GM12873 (cell line): ENCODE data around the gene CAMKK2.

Source experiments
- CTCF ChIP-seq: IDR thresholded peaks from 2 replicates; pipeline ENCODE4 v1.5.1; 2012; ENCODE audit warnings: low read depth, mild to moderate bottlenecking, moderate library complexity, low read length, control low read depth; ENCODE audit not compliant: insufficient read depth; ENCODE audit errors: missing control alignments

The CAMKK2 gene

GRCh38 chr12:121330692-121331091 lies 34.2 kb upstream of the CAMKK2 start:
- TF ChIP-seq CTCF: no peak

GRCh38 chr12:121330195-121330594 lies 33.7 kb upstream of the CAMKK2 start:
- no peak for TF ChIP-seq CTCF

- no peak for TF ChIP-seq CTCF
Observed at GRCh38 chr12:121328620-121329019, 32.1 kb upstream of the CAMKK2 start.

GRCh38 chr12:121326996-121327674 lies 30.6 kb upstream of the CAMKK2 start:
- TF ChIP-seq CTCF: no peak

- TF ChIP-seq CTCF: no peak
Observed at GRCh38 chr12:121325922-121326396, 29.4 kb upstream of the CAMKK2 start.

- TF ChIP-seq CTCF: no peak
Observed at GRCh38 chr12:121323908-121324307, 27.4 kb upstream of the CAMKK2 start.

GRCh38 chr12:121318121-121318520 lies 21.6 kb upstream of the CAMKK2 start:
- no peak for TF ChIP-seq CTCF
